PC-9 (cell line): Measurements from ENCODE around the gene MYADM. TPM values are rescaled to one million over a fixed set of nuclear protein-coding genes. Genes with fewer than 3 reads are reported as not detected.

Experiments used
- BruUV-seq: library from RNA; stranded (reverse); fragments of 400-500 nt; replicated peaks from 2 replicates; lab custom pipeline; 2021; lab: Mats Ljungman, UMichigan
- CTCF ChIA-PET: fragments of 300-600 bp; sonication (Branson Sonifier 250); formaldehyde crosslinking; loops from one replicate; lab custom pipeline; 2022; ENCODE audit warnings: antibody characterized with exemption; lab: Charles Lee
- POLR2A ChIA-PET: fragments of 300-600 bp; sonication (Branson Sonifier 250); formaldehyde crosslinking; loops from one replicate; lab custom pipeline; 2022; ENCODE audit warnings: antibody characterized with exemption; ENCODE audit not compliant: unreplicated experiment; lab: Charles Lee
- DNase-seq, 2 experiments: peaks; one replicate each; pipeline versions ENCODE4 v3.0.0 to v3.0.0-alpha.2; 2015 to 2022; ENCODE audit warnings: mixed read lengths in 1 of 2
- H2AFZ ChIP-seq: fragments of 200-600 bp; sonication (generic); 2 replicates; pipeline ENCODE4 v1.8.1; 2017; ENCODE audit warnings: antibody characterized with exemption
- H3F3A ChIP-seq: fragments of 200-600 bp; sonication (generic); 2 replicates; pipeline ENCODE4 v1.8.1; 2017; ENCODE audit warnings: antibody characterized with exemption, mild to moderate bottlenecking, low read depth; ENCODE audit not compliant: insufficient read depth
- H3K27ac ChIP-seq: fragments of 200-600 bp; sonication (generic); 2 replicates; pipeline ENCODE4 v1.6.1; 2016; ENCODE audit warnings: mixed run types
- H3K27me3 ChIP-seq: fragments of 200-600 bp; sonication (generic); 2 replicates; pipeline ENCODE4 v1.6.1; 2016; ENCODE audit warnings: low read depth, mixed run types; ENCODE audit not compliant: insufficient read depth
- H3K36me3 ChIP-seq: fragments of 200-600 bp; sonication (generic); 2 replicates; pipeline ENCODE4 v1.6.1; 2016; ENCODE audit warnings: low read depth, mixed run types
- H3K4me1 ChIP-seq: fragments of 200-600 bp; sonication (generic); replicated peaks from 2 replicates; pipeline ENCODE4 v1.6.1; 2016; ENCODE audit warnings: mixed run types; ENCODE audit not compliant: insufficient read depth
- H3K4me2 ChIP-seq: fragments of 200-600 bp; sonication (generic); 2 replicates; pipeline ENCODE4 v1.6.1; 2017; ENCODE audit warnings: mixed run types
- H3K4me3 ChIP-seq: fragments of 200-600 bp; sonication (generic); 2 replicates; pipeline ENCODE4 v1.6.1; 2016; ENCODE audit warnings: mixed run types
- H3K79me2 ChIP-seq: fragments of 200-600 bp; sonication (generic); 2 replicates; pipeline ENCODE4 v1.6.1; 2017; ENCODE audit warnings: low read depth, mixed run types
- H3K9me2 ChIP-seq: fragments of 200-600 bp; sonication (generic); 2 replicates; pipeline ENCODE4 v1.8.1; 2017; ENCODE audit warnings: mild to moderate bottlenecking; ENCODE audit not compliant: insufficient read depth
- H3K9me3 ChIP-seq: fragments of 200-600 bp; sonication (generic); 2 replicates; pipeline ENCODE4 v1.8.1; 2016; ENCODE audit warnings: low read depth; ENCODE audit not compliant: insufficient read depth
- H4K20me1 ChIP-seq: fragments of 200-600 bp; sonication (generic); 2 replicates; pipeline ENCODE4 v1.8.1; 2017; ENCODE audit not compliant: insufficient read depth
- EZH2 ChIP-seq: fragments of 200-600 bp; sonication (generic); IDR thresholded peaks from 2 replicates; pipeline ENCODE4 v1.8.0; 2017; ENCODE audit warnings: antibody characterized with exemption, low read depth
- intact Hi-C: fragments of 100-400 bp; cut with micrococcal nuclease; formaldehyde crosslinking; loops from one replicate; pipeline ENCODE4 v1.10.0; 2022; ENCODE audit not compliant: unreplicated experiment
- total RNA-seq: library from RNA; stranded (reverse); gene quantifications from 2 replicates; pipeline ENCODE4 v1.2.3, GENCODE V29; 2021
- TF ChIP-seq, protein P1 (sequence below): fragments of 200-600 bp; sonication (generic); conservative IDR thresholded peaks from 2 replicates; pipeline ENCODE4 v1.6.1; 2017; ENCODE audit warnings: mixed run types, antibody characterized with exemption, mild to moderate bottlenecking, moderate library complexity

The MYADM gene
- total RNA-seq, 1 experiment from 2014 or later, result 230 TPM

DNA sequence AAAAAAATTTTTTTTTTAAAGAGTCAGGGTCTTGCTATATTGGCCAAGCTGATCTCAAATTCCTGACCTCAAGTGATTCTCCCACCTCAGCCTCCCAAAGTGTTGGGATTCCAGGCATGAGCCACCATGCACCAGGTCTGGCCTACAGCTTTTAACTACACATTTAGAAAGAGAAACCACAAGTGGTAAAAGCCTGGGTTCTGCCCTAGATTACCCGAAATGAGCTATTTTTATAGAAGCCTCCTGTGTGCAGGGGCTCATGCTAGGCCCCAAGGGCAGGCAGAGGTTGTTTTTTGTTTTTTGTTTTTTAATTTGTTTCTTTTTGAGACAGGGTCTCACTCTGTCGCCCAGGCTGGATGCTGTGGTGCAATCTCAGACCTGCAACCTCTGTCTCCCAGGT is 14.0 kb upstream of the MYADM start:
- no TSS peak for BruUV-seq
- POLR2A ChIA-PET, result interaction anchor here (0.6 kb wide), 1 partner anchor 170 kb away, joined by 4 read pairs; no protein-coding TSS in a partner anchor
- no peaks in the 10 kb centered on the region for H3K27me3 ChIP-seq
- H4K20me1 ChIP-seq, result no peaks in the 10 kb centered on the region
- intact Hi-C loops, result no loop called here
- no peaks in the 10 kb centered on the region for H3K9me2 ChIP-seq
- H3K36me3 ChIP-seq, result no peaks in the 10 kb centered on the region
- H3F3A ChIP-seq, result peaks cover 15% of the 10 kb centered on the region
- H3K27ac ChIP-seq, result no peak overlapping the region
- H2AFZ ChIP-seq, result no peak overlapping the region
- H3K9me3 ChIP-seq, result no peaks in the 10 kb centered on the region
- no peak for TF ChIP-seq EZH2
- TF ChIP-seq, protein P1, sequence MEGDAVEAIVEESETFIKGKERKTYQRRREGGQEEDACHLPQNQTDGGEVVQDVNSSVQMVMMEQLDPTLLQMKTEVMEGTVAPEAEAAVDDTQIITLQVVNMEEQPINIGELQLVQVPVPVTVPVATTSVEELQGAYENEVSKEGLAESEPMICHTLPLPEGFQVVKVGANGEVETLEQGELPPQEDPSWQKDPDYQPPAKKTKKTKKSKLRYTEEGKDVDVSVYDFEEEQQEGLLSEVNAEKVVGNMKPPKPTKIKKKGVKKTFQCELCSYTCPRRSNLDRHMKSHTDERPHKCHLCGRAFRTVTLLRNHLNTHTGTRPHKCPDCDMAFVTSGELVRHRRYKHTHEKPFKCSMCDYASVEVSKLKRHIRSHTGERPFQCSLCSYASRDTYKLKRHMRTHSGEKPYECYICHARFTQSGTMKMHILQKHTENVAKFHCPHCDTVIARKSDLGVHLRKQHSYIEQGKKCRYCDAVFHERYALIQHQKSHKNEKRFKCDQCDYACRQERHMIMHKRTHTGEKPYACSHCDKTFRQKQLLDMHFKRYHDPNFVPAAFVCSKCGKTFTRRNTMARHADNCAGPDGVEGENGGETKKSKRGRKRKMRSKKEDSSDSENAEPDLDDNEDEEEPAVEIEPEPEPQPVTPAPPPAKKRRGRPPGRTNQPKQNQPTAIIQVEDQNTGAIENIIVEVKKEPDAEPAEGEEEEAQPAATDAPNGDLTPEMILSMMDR, result no peak
- H3K4me1 ChIP-seq, result peaks cover 9% of the 10 kb centered on the region; the same call in 1 of the 2 replicates
- no peak overlapping the region for H3K4me3 ChIP-seq
- no peak for DNase-seq
- no peak overlapping the region for H3K4me2 ChIP-seq
- no peaks in the 10 kb centered on the region for H3K79me2 ChIP-seq
- CTCF ChIA-PET, result interaction anchor here (0.5 to 0.9 kb wide), 4 partner anchors 10 to 185 kb away, joined by 3 to 8 read pairs (median 4); no protein-coding TSS in a partner anchor

DNA sequence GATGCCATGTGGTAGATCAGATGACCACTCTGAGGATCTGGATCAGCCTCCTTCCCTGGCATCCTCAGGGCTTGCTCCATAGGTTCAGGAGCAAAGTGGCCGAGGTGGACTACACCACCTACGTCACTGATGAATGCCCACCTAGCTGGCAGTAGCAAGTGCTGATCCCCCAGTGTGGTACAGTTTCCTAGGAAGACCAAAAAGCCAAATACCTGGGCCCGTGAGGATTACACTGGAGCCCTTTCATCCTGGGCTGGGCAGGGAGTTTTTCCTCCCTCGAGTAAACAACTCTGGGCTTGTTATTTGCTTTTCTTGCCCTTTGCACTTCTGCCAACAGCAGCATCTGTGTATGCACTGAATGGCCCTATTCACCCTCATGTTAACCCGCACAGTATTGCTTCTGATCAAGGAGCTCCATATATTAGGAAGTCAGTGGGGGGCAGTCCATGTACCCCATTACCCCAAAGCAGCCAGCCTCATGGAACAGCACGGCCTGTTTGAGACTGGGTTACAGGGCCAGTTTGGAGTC is 3.3 kb upstream of the MYADM start:
- POLR2A ChIA-PET, result interaction anchor here (0.6 kb wide), 1 partner anchor 16 kb away, joined by 19 read pairs; no protein-coding TSS in a partner anchor
- Histone ChIP-seq H3F3A (peaks cover 34% of the 10 kb centered on the region), H4K20me1 (no peaks in the 10 kb centered on the region), H3K4me3 (no peak overlapping the region), H3K27ac (peak overlapping the region; percentile 99), H3K27me3 (no peaks in the 10 kb centered on the region), H3K36me3 (no peaks in the 10 kb centered on the region), H3K9me3 (no peaks in the 10 kb centered on the region), H3K79me2 (peaks cover 28% of the 10 kb centered on the region), H2AFZ (no peak overlapping the region), H3K4me1 (peaks cover 28% of the 10 kb centered on the region), H3K4me2 (peak overlapping the region; percentile 86), H3K9me2 (no peaks in the 10 kb centered on the region)
- intact Hi-C loops, result no loop called here
- peak in 1 of 2 experiments; percentile 69 for DNase-seq
- no peak for TF ChIP-seq EZH2
- TF ChIP-seq, protein P1, result no peak
- BruUV-seq, result no TSS peak
- CTCF ChIA-PET, result interaction anchor here (0.5 kb wide), 2 partner anchors 11 to 55 kb away, joined by 3 to 5 read pairs; no protein-coding TSS in a partner anchor

DNA sequence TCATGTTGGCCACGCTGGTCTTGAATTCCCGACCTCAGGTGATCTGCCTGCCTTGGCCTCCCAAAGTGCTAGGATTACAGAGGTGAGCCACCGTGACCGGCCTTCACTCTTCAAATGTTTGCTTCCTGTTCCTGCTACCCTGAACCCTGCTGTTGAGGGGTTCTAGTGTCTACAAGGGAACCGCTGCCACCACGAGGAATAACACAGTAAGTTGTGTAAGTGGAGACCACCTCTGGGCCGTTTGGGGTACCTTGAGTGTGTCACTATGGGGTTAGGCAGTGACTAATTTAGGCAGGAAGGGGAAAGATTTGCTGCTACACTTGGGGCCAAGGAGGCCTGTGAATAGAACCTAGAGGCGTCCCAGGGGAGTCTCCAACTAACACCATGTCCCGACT is 2.2 kb upstream of the MYADM start:
- H3K27me3 ChIP-seq, result no peaks in the 10 kb centered on the region
- H3K4me3 ChIP-seq, result peak overlapping the region; percentile 89
- H3K36me3 ChIP-seq, result no peaks in the 10 kb centered on the region
- peaks cover 32% of the 10 kb centered on the region for H3K79me2 ChIP-seq
- no peaks in the 10 kb centered on the region for H4K20me1 ChIP-seq
- intact Hi-C loops, result loop anchor here (5.0 kb wide), 1 partner anchor 597 kb away; the partner anchor contains the start of gene LENG9
- ChIA-PET POLR2A (interaction anchor here (0.6 to 3.5 kb wide), 7 partner anchors 22 to 1493 kb away, joined by 3 to 49 read pairs (median 7); partner anchors contain the start of genes CNOT3 and ZNF347), CTCF (interaction anchor here (1.0 to 1.2 kb wide), 2 partner anchors 24 to 158 kb away, joined by 3 read pairs; no protein-coding TSS in a partner anchor)
- no peaks in the 10 kb centered on the region for H3K9me2 ChIP-seq
- H2AFZ ChIP-seq, result peak overlapping the region; percentile 63; the same call in 1 of the 2 replicates
- peaks cover 34% of the 10 kb centered on the region for H3F3A ChIP-seq
- H3K4me1 ChIP-seq, result peaks cover 28% of the 10 kb centered on the region
- peak overlapping the region; percentile 86 for H3K4me2 ChIP-seq
- DNase-seq, result peak in 1 of 2 experiments; percentile 53
- peak overlapping the region; percentile 99 for H3K27ac ChIP-seq
- BruUV-seq, result TSS peak; percentile 76
- TF ChIP-seq EZH2, result no peak
- TF ChIP-seq, protein P1, result no peak; the same call in 1 of the 2 replicates
- no peaks in the 10 kb centered on the region for H3K9me3 ChIP-seq
